ENCODE results near the gene ADCYAP1R1.

- TF ChIP-seq EZH2phosphoT487 (IDR thresholded peaks at IDR 0.05; ENCODE audit: borderline replicate concordance), result no peak
- no peak for TF ChIP-seq CTCF (conservative IDR thresholded peaks at IDR 0.05; ENCODE audit: low read length)
Observed at GRCh38 chr7:31052841-31053601, 913 bp downstream of the ADCYAP1R1 start.
